Panc1 (cell line): ENCODE measurements around the gene CIROP. TPM values are rescaled to one million over a fixed set of nuclear protein-coding genes. Genes with fewer than 3 reads are reported as not detected.

Experiments used
- ATAC-seq: fragments of 200-7000 bp; cut with Tn5 transposase; 2 replicates; pipeline ENCODE4 v1.9.1; 2020; ENCODE audit warnings: mild to moderate bottlenecking, moderate library complexity
- BruUV-seq: library from RNA; stranded (reverse); fragments of 400-500 nt; replicated peaks from 2 replicates; lab custom pipeline; 2021; lab: Mats Ljungman, UMichigan
- CTCF ChIA-PET: fragments of 300-600 bp; sonication (Branson Sonifier 250); formaldehyde crosslinking; loops from one replicate; lab custom pipeline; 2022; ENCODE audit warnings: antibody characterized with exemption; lab: Charles Lee
- POLR2A ChIA-PET: fragments of 300-600 bp; sonication (Branson Sonifier 250); formaldehyde crosslinking; loops from one replicate; lab custom pipeline; 2022; ENCODE audit warnings: antibody characterized with exemption; lab: Charles Lee
- DNase-seq: peaks from one replicate; pipeline ENCODE4 v3.0.0-alpha.2; 2010; ENCODE audit warnings: low read depth, low spot score
- H3K27ac ChIP-seq: 2 replicates; pipeline ENCODE4 v1.5.1; 2011; ENCODE audit warnings: mild to moderate bottlenecking, low read length, inconsistent platforms
- H3K27me3 ChIP-seq: fragments of 200-500 bp; sonication (Bioruptor generic); 2 replicates; pipeline ENCODE4 v1.6.0; 2014; ENCODE audit warnings: low read length, inconsistent platforms; ENCODE audit not compliant: control insufficient read depth, insufficient read depth
- H3K36me3 ChIP-seq: fragments of 200-500 bp; sonication (Bioruptor generic); 2 replicates; pipeline ENCODE4 v1.5.1; 2014; ENCODE audit warnings: inconsistent platforms, mild to moderate bottlenecking, low read length, moderate library complexity; ENCODE audit not compliant: control insufficient read depth, insufficient read depth
- H3K4me1 ChIP-seq: 2 replicates; pipeline ENCODE4 v1.5.1; 2011; ENCODE audit warnings: inconsistent platforms, mild to moderate bottlenecking, low read length, moderate library complexity; ENCODE audit not compliant: control insufficient read depth, insufficient read depth
- H3K4me3 ChIP-seq, 2 experiments: 2 replicates each; pipeline ENCODE4 v1.5.1; 2011 to 2012; ENCODE audit warnings: low read depth in 2 of 2, low read length in 2 of 2, mild to moderate bottlenecking in 2 of 2, inconsistent platforms in 1 of 2, moderate library complexity in 1 of 2
- H3K9me3 ChIP-seq: fragments of 200-500 bp; sonication (Bioruptor generic); 2 replicates; pipeline ENCODE4 v1.5.1; 2014; ENCODE audit warnings: low read depth, mild to moderate bottlenecking, inconsistent platforms, low read length, moderate library complexity; ENCODE audit not compliant: control insufficient read depth, insufficient read depth
- POLR2AphosphoS5 ChIP-seq: IDR thresholded peaks from 2 replicates; pipeline ENCODE4 v1.6.1; 2012; ENCODE audit warnings: mild to moderate bottlenecking, low read depth, low read length, moderate library complexity
- SIN3A ChIP-seq: IDR thresholded peaks from 2 replicates; pipeline ENCODE4 v1.6.1; 2012; ENCODE audit warnings: low read depth, mild to moderate bottlenecking, low read length, moderate library complexity, borderline replicate concordance; ENCODE audit not compliant: insufficient read depth
- TCF7L2 ChIP-seq: IDR thresholded peaks from 2 replicates; pipeline ENCODE4 v1.6.1; 2011; ENCODE audit warnings: mild to moderate bottlenecking, low read depth, low read length, inconsistent platforms
- in situ Hi-C: cut with HindIII; loops from 2 replicates; pipeline ENCODE4 v1.10.0; 2016; ENCODE audit warnings: low sequenced_read_pairs, low pct_unique_long_range_greater_than_20kb
- intact Hi-C: fragments of 100-400 bp; cut with micrococcal nuclease; formaldehyde crosslinking; loops from one replicate; pipeline ENCODE4 v1.10.0; 2022; ENCODE audit not compliant: unreplicated experiment
- total RNA-seq: library from RNA; stranded (reverse); gene quantifications from one replicate; pipeline ENCODE4 v1.2.1, GENCODE V29; 2021; ENCODE audit not compliant: unreplicated experiment
- TF ChIP-seq, protein P1 (sequence below): fragments of 450-650 bp; IDR thresholded peaks from 2 replicates; pipeline ENCODE4 v1.5.1; 2017; ENCODE audit warnings: mild to moderate bottlenecking
- TF ChIP-seq, protein P2 (sequence below), 2 experiments: IDR thresholded peaks; 2 replicates each; pipeline ENCODE4 v1.6.1; 2011 to 2012; ENCODE audit warnings: low read depth in 2 of 2, control low read depth in 1 of 2, low read length in 1 of 2, mild to moderate bottlenecking in 1 of 2, moderate library complexity in 1 of 2; ENCODE audit not compliant: insufficient read depth in 1 of 2

Gene CIROP
- total RNA-seq, 1 experiment from 2014 or later: not detected

DNA sequence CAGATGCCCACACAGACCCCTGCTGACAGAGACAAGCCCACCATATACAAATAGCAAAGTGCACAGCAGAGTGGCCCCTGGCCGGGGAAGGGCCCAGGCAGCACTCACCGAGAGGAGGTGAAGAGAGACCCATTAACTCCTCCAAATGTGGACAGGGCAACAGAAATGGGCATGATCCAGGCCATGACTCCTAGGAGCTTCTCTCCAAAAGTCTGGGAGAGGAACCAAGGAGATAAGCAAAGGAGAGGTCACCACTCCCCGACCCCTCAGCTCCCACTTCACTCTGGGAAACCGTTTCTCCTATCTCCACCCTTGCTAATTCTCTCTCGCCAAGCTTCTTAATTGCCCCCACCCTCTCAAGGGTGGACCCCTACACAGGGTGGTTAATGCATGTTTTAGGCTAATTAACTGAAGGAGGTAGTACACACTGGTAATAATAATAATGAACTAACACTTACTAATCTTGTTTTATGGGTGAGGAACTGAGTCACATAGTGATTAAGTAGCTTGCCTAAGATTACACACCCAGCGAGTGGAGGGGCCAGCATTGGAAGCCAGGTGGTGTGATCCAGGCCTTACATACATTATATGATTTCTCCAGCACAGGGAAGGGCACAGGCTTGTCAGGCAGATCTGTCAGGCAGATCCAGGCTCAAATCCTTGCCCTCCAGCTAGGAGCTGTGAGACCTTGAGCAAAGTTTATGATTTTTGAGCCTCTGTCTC is 33.2 kb upstream of the CIROP start:
- BruUV-seq: no TSS peak
- Histone ChIP-seq H3K4me1 (no peaks in the 10 kb centered on the region), H3K9me3 (no peaks in the 10 kb centered on the region), H3K4me3 (no peak overlapping the region), H3K27me3 (no peaks in the 10 kb centered on the region), H3K36me3 (no peaks in the 10 kb centered on the region), H3K27ac (no peak overlapping the region)
- no peak for ATAC-seq
- intact Hi-C loops (no loop called here), in situ Hi-C loops (no loop called here)
- POLR2A ChIA-PET: no interaction called here
- TF ChIP-seq, protein P1, sequence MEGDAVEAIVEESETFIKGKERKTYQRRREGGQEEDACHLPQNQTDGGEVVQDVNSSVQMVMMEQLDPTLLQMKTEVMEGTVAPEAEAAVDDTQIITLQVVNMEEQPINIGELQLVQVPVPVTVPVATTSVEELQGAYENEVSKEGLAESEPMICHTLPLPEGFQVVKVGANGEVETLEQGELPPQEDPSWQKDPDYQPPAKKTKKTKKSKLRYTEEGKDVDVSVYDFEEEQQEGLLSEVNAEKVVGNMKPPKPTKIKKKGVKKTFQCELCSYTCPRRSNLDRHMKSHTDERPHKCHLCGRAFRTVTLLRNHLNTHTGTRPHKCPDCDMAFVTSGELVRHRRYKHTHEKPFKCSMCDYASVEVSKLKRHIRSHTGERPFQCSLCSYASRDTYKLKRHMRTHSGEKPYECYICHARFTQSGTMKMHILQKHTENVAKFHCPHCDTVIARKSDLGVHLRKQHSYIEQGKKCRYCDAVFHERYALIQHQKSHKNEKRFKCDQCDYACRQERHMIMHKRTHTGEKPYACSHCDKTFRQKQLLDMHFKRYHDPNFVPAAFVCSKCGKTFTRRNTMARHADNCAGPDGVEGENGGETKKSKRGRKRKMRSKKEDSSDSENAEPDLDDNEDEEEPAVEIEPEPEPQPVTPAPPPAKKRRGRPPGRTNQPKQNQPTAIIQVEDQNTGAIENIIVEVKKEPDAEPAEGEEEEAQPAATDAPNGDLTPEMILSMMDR: no peak
- TF ChIP-seq TCF7L2: no peak
- TF ChIP-seq, protein P2, sequence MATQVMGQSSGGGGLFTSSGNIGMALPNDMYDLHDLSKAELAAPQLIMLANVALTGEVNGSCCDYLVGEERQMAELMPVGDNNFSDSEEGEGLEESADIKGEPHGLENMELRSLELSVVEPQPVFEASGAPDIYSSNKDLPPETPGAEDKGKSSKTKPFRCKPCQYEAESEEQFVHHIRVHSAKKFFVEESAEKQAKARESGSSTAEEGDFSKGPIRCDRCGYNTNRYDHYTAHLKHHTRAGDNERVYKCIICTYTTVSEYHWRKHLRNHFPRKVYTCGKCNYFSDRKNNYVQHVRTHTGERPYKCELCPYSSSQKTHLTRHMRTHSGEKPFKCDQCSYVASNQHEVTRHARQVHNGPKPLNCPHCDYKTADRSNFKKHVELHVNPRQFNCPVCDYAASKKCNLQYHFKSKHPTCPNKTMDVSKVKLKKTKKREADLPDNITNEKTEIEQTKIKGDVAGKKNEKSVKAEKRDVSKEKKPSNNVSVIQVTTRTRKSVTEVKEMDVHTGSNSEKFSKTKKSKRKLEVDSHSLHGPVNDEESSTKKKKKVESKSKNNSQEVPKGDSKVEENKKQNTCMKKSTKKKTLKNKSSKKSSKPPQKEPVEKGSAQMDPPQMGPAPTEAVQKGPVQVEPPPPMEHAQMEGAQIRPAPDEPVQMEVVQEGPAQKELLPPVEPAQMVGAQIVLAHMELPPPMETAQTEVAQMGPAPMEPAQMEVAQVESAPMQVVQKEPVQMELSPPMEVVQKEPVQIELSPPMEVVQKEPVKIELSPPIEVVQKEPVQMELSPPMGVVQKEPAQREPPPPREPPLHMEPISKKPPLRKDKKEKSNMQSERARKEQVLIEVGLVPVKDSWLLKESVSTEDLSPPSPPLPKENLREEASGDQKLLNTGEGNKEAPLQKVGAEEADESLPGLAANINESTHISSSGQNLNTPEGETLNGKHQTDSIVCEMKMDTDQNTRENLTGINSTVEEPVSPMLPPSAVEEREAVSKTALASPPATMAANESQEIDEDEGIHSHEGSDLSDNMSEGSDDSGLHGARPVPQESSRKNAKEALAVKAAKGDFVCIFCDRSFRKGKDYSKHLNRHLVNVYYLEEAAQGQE (IDR thresholded peaks at IDR 0.05; ENCODE audit: insufficient read depth in 1 of 2, low read depth in 2 of 2, low read length in 1 of 2): no peak
- no peak for TF ChIP-seq POLR2AphosphoS5
- TF ChIP-seq SIN3A: no peak
- DNase-seq: no peak
- CTCF ChIA-PET: interaction anchor here (0.5 kb wide), 2 partner anchors 16 to 75 kb away, joined by 3 read pairs; no protein-coding TSS in a partner anchor

DNA sequence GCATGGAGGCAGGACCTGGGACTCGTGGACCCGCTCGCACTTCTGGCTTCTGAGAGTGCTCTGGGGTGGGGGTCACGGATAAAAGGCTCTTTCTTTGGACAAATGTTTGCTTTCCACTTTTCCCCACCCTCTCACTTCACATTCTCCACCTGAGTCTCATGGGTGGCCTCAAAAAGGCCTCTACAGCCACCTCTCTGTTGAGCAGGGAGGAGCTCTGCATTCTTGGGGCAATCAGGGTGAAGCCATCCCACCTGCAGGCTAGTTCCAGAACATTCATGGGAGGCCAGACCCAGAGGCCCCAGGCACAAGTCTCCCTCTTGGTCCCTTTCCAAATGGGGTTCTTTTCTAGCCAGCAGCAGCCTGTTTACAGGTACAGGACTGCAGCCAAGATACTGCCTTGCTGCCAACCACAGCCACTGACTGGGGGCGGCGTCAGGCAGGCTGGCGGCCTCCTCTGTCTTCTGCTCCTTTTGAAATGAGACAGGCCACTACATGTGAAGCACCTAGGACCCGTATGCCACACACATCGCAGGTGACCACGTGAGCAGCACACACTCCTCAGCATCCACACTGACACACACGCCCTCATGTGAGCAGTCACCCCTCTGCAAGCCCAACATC is 32.5 kb upstream of the CIROP start:
- Histone ChIP-seq H3K27ac (no peak overlapping the region), H3K27me3 (no peaks in the 10 kb centered on the region), H3K9me3 (no peaks in the 10 kb centered on the region), H3K4me1 (no peaks in the 10 kb centered on the region), H3K36me3 (no peaks in the 10 kb centered on the region), H3K4me3 (no peak overlapping the region)
- no peak for ATAC-seq
- DNase-seq: no peak
- intact Hi-C loops: no loop called here
- POLR2A ChIA-PET: interaction anchor here (0.6 kb wide), 1 partner anchor 100 kb away, joined by 5 read pairs; no protein-coding TSS in a partner anchor
- in situ Hi-C loops: no loop called here
- CTCF ChIA-PET: interaction anchor here (0.5 kb wide), 1 partner anchor 76 kb away, joined by 3 read pairs; no protein-coding TSS in a partner anchor
- TF ChIP-seq, protein P1: no peak
- TF ChIP-seq SIN3A (no peak), POLR2AphosphoS5 (no peak), TCF7L2 (no peak)
- TF ChIP-seq, protein P2 (IDR thresholded peaks at IDR 0.05; ENCODE audit: insufficient read depth in 1 of 2, low read depth in 2 of 2, low read length in 1 of 2): no peak
- no TSS peak for BruUV-seq
